Cardiac septum (tissue), 1 donor: Measurements from ENCODE around the gene MGAT5. TPM values are rescaled to one million over a fixed set of nuclear protein-coding genes. Genes with fewer than 3 reads are reported as not detected.
A peak's percentile ranks its signal among the peaks of the same experiment; 100 is the strongest.

ENCODE experiments used
- DNase-seq: peaks from one replicate; pipeline ENCODE4 v3.0.0-alpha.2; 2020; ENCODE audit warnings: low spot score
- intact Hi-C: fragments of 100-400 bp; cut with DNase I; formaldehyde crosslinking; loops from one replicate; pipeline ENCODE4 v1.14.0; 2022
- total RNA-seq: library from RNA; stranded (reverse); fragmentation: NEBNext Ultra II Directional; extraction: Animal tissue kit (Norgen Biotek cat#: 25700); gene quantifications from one replicate; pipeline ENCODE4 v1.2.1, GENCODE V29; 2021
- donor health status: DM: no; HTN: no; CAD: no.

MGAT5 gene
- total RNA-seq, 1 donor from 2014 or later, result 75.3 TPM

DNA sequence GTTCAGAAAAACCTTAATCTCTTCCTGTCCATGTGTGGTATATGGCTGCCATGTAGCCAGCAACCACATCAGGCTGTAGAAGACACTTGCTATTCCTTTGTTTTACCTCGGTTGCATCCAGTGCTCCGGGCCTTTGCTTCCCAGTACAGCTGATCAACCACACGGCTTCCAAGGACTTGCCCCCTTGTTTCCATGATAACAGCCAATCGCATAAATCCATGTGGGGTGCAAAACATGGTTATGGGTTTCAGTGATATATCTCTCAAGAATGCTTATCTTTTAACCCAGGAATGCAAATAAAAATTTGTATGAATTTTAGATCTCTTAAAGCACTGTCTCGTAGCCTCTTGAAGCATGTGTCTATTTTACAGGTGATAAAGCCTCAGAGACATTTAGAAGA is 118.3 kb downstream of the MGAT5 start:
- no peak for DNase-seq
- intact Hi-C loops, result loop anchor here (10.0 kb wide), 1 partner anchor 83 kb away; no protein-coding TSS in a partner anchor

DNA sequence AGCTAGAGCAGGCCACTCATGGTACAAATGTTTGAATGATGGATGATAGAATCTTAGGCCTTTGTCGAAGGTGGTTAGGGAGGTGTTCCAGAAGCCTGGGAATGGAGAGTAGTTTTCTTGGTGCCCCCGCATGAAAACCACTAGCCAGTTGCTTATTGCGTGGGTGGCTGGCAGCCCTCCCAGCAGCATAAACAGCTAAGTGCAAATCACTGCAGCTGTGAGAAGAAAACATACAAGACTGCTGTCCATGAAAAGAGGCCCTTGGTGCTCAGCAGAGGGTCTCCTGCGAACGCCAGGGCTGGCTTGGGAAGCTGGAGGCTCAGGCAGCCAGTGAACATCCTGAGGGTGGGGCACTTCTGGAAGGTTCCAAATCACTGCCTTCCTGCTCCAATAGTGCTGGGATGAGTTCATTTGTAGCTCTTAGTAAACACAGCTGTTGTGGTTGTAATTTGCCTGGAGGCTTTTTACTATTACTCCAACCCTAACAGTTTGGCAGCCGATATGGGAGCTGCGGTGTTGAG is 118.8 kb downstream of the MGAT5 start:
- intact Hi-C loops, result loop anchor here (10.0 kb wide), 1 partner anchor 82 kb away; no protein-coding TSS in a partner anchor
- no peak for DNase-seq

DNA sequence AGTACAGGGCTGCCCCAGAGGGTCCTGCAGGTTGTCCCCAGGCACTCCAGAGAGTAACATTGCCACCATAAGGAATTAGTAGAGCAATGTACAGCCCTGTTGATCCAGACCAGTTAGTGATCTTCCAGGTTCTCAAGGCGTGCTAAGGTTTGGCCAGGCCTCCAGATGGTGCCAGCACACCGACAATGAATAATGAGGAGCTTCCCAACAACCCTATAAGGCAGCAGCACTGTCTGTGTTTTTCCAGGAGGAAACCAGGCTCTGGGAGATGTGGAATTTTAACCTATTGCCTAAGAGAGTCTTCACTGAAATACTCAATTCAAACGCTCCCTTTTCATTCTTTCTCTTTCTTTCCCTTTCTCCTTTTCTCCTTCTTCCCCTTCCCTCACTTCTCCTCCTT is 122.1 kb downstream of the MGAT5 start:
- DNase-seq, result no peak
- intact Hi-C loops, result loop anchor here (5.0 to 10.0 kb wide), 2 partner anchors 36 to 79 kb away; no protein-coding TSS in a partner anchor

DNA sequence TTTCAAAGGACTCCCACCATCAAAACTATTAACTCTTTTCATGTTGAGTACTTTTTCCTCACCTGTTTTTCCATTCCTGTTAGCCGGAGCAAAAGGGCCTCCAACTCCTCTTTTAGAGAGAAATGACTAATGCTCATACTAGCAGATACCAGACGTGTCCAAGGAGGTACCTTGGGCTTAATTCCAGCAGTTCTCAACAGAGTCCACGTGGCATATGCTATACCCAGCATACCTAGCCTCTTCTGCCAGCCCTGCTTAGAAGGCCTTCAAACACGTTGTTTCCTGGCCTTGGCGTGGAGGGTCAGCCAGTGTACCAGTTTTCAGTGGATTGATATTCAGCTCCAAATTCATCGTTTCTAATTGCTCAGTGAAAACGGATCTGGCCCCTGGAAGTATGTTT is 123.9 kb downstream of the MGAT5 start:
- no peak for DNase-seq
- intact Hi-C loops, result loop anchor here (2.0 to 10.0 kb wide), 3 partner anchors 23 to 77 kb away; no protein-coding TSS in a partner anchor

DNA sequence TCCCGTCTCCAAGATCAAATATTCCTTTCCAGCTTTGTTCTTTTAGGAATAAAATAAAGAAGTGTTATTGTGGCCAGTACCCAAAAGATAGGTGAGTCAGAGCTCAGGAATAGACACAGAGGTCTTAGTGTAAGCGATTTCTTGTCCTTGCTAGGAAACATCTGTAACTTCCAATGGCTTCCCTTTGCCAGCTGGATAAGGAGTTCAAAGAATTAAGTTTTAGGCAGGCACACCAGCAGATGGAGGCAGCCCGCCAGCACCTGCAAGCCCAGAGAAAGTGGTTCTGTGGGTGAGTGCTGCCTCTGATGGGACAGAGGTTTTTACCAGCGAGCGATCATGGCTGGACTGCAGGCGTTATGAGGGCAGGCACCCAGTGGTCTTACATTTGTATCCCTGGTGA is 125.4 kb downstream of the MGAT5 start:
- intact Hi-C loops, result loop anchor here (2.0 to 10.0 kb wide), 3 partner anchors 22 to 76 kb away; no protein-coding TSS in a partner anchor
- DNase-seq, result no peak

DNA sequence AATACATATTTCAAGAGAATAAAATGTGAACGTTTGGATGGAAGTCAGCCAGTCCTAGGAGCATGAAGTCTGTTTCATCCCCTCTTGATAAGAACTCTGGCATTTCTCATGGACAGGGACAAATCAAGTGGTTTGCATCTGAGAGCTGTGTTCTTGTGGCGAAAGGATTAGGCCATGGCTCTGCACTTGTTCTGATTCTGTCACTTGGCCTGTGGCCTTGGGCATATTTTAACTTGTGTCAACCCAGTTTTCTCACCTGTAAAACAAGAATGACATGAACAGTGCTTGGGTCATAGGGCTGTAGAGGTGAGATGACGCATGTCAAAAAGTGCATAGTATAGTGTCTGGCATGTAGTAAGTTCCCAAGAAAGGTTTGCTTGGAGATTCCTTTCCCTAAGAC is 125.8 kb downstream of the MGAT5 start:
- no peak for DNase-seq
- intact Hi-C loops, result loop anchor here (2.0 to 10.0 kb wide), 3 partner anchors 21 to 75 kb away; no protein-coding TSS in a partner anchor

DNA sequence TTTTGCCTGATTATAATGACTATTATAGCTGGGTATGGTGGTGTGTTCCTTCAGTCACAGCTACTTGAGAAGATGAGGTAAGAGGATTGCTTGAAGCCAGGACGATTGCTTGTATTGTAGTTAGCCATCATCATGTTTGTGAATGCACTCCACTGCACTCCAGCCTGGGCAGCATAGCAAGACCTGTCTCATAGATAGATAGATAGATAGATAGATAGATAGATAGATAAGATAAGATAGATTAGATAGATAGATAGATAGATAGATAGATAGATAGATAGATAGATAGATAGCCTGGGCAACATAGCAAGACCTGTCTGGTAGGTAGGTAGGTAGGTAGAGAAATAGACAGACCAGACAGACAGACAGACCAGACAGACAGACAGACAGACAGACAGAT is 127.3 kb downstream of the MGAT5 start:
- no peak for DNase-seq
- intact Hi-C loops, result no loop called here

DNA sequence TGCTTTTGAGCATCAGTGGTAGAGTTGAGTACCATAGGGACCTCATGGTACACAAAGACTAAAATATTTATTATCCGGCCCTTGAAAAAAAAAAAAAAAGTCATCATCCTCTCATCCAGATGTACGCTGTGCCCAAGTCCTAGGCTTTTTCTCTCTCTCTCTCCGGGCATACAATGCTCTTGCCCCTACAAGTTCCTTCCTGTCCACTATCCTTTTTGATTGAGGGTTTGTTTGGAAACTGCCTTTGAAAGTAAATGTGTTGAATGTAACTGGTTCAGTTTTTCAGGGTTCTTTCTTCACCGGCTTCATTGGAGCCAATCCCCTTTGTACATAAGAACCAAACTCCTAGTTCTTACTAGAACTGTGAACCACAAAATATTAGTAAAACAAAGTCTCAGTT is 130.3 kb downstream of the MGAT5 start:
- intact Hi-C loops, result no loop called here
- no peak for DNase-seq

DNA sequence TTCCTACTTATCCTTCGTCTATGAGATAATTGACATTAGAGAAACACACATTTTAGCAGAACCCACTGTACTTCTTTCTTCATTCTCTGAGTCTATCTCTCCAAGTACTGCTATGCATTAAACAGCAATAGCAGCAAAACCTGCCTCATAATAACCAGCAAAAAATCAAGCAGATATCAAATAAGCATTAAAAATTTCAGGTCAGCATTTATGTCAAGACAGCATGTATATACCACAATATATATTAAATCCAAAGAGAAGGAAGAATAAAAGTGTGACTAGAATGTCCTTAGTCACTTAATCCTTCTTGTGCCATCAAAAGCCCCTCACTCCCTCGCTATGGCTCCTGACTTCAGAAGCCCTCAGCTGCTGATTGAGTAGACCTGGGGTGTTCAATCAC is 131.3 kb downstream of the MGAT5 start:
- no peak for DNase-seq
- intact Hi-C loops, result no loop called here

DNA sequence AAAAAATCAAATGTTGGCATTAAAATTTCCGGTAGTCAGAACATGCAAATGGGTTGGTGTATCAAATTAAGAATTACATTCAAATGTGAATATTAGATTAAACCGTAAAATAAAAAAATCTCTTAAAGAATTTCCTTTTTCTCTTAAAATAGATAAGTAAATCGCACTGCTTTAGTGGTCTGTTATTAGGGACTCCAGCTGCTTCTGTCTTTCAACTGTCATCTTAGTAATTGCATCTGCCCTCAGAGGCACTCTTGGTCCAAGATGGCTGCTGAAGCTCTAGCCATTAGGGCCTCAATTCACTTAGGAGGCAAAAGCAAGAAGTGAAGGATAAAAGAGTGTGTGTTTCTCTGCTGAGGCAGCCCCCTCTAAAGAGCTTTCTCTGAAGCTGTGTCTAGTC is 132.4 kb downstream of the MGAT5 start:
- no peak for DNase-seq
- intact Hi-C loops, result no loop called here

DNA sequence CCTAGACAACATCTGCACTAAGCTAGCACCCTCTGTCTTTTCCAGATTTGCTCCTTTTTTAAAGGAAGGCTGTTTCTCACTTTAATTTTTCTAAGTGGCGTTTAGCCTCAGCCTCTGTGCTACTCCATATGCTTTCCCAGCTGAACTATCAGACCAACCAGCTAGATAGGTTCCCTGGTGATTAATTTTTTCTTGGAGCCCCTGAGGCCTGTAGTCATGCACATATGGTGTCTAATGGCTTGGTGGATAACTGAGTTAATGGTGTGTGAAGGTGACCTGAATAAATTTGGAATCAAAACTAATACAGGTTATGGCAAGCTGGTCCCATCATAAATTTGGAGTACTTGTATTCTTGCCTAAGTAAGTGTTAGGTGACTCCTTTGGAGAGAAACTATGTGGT is 135.5 kb downstream of the MGAT5 start:
- intact Hi-C loops, result no loop called here
- no peak for DNase-seq

DNA sequence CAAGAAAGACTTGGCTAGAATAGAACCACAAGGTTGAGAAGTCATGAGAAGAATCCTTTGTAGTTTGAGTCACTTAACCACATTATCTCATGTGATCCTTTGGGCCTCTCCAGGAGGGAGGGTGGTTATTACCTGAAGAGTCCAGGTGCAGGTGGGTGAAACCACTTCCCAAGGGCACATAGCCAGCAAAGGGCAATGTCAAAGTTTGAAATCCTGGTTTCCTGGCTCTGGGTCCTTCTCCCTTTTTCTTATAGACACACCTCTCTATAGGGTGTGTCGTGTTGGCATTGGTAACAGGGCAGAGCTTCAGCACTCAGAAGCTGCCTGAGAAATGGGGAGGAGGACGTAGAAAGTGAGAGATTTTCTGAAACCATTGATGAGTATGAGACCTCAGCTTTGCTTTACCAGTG is 137.9 kb downstream of the MGAT5 start:
- intact Hi-C loops, result no loop called here
- no peak for DNase-seq

DNA sequence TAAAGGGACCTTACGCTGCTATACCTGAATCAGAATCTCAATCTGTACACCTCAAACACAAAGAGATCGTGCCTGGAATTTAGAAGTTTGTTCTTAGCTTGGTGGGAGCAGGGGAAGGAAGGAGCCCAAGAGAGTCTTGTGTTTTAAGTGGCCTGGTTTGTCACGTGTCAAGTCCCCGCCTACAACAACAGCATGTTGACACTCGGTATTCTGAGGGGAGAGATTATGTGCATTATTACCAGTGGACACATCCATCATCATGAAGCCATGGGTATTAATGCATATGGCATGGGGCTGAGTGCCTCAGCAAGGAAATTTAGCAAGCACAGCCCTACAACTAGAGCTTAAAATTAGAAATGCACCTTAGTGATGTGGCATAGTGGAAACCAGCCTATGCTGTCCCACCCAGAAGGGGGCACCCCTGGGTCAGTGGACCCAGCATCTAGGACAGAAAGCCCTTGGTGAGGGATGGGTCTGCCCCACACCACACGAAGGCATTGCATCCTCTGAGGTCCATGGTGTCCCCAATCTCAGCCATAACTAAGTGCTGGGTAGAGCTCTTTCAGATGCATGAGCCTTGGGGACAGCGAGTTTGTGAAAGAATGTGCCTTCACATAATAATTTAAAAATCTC is 138.7 kb downstream of the MGAT5 start:
- intact Hi-C loops, result no loop called here
- no peak for DNase-seq

DNA sequence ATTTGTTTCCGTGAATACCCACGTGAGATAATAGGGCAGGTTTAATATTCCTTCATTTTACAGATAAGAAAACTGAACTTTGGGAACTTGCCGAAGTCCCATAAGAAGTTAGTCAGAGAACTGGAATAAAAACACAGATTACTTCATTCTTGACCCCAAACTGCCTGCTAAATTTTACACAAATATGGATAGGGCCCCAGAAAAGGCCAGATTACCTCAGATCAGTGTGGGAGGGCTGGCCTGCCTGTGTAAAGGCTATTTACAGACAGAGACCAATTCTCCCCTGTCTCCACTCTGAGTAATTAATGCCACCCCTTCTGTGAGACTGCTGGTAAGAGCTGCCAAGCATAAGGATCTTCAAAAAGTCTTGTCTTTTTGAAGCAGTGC is 139.2 kb downstream of the MGAT5 start:
- intact Hi-C loops, result no loop called here
- no peak for DNase-seq

DNA sequence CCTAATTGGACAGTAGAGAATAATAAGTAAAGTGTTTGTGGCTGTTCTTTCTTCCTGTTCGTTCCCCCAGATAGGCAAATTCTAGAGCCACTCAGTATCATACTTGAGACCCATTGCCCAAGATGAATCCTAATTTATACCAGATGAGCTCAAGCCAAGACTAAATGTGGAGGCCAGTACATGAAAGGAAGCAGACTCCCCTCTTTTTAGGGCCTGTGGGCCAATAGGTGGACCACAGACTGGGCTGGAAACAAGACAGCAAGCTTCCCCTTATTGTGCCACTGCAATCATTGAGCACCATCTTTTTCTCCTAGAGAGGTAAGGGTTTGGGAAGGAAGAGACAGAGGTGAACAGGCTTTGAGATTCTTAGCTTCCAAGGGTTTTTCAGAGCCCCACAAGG is 141.9 kb downstream of the MGAT5 start:
- intact Hi-C loops, result no loop called here

DNA sequence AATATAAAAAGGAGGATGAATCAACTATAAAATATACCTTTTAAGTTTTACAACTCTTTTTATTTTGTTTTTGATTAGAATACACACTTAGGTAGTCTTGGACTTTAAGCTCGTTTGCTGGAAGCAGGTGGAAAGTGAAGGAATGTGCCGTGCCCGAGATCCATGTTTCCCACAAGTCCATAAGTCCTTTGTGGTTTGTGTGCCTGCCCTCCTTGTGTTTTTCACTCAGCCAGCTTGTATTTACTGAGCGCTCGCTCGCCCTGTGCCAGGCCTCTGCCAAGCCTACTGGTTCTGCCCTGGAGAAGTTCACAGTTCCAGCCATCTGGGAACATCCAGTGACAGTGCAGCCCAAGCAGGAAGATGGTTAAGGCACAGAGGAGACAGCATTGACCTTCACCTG is 142.6 kb downstream of the MGAT5 start:
- no peak for DNase-seq
- intact Hi-C loops, result no loop called here

More for the DNA sequence above, 141.9 kb downstream of the MGAT5 start:
- DNase-seq, result no peak

DNA sequence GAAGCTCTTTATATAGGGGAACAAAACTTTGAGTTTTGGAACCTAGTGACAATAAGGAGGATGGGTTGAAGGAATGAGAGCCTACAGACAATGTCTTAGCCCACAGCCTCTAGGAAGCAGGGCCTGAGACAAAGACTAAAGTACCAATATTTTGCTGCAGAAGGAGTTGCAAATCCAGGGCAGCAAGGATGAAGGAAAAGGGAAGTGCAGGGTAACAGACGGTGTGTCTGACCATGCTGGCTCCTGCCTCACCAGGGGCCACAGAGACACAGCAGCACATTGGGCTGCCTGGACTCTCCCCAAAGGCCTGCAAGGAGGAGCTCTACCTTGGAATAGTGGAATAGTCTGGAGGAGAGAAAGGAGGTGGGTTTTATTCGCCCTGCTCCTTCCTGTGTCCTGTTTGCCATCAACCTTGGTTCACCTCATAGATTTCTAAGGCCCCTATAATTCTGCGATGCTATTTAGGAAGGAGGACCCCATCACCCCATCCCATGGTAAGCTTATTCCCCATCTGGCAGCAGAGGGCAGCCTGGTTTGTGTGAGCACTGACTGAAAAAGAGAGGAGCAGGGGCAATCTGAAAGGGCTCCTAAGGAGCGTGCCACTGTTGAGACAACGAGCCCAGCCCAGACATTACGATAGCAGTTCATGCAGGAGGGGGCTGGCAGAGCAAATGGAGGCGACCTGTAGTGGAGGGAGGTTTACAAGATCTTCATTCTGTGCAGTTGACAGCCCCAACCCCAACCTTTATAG is 143.4 kb downstream of the MGAT5 start:
- no peak for DNase-seq
- intact Hi-C loops, result no loop called here

DNA sequence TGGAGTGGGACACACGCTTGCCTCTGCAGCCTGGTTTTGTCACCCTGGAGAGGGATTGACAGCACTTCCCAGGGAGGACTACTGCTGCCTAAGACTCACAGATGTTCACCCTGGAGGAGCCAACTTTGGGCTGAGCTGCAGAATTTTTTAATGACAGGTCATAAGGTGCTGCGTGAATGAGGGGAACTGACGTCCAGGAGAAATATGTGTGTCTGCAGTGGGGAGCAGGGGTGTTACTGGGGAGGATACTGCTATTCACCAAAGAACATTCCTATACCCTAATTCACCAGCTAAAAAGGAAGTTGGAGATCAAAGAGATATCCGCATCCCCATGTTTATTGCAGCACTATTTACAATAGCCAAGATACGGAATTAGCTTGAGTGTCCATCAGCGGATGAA is 144.4 kb downstream of the MGAT5 start:
- intact Hi-C loops, result no loop called here
- DNase-seq, result no peak

DNA sequence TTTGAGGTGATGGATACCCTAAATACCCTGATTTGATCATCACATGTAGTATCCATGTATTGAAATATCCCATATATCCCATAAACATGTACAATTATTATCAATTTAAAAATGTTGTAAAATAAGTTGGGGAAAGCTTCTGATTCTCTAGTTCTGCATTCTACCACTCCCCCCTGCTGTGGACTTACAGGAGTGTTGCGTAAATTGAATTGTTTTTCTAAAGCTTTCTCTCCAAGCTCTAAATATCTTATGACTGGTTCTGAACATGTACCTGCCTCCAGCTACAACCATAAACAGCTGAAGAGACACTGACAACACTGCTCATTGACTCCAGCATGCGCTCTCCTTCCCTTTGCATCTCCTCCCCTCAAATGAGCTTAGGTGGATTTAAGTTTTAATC is 145.2 kb downstream of the MGAT5 start:
- intact Hi-C loops, result no loop called here
- DNase-seq, result no peak

DNA sequence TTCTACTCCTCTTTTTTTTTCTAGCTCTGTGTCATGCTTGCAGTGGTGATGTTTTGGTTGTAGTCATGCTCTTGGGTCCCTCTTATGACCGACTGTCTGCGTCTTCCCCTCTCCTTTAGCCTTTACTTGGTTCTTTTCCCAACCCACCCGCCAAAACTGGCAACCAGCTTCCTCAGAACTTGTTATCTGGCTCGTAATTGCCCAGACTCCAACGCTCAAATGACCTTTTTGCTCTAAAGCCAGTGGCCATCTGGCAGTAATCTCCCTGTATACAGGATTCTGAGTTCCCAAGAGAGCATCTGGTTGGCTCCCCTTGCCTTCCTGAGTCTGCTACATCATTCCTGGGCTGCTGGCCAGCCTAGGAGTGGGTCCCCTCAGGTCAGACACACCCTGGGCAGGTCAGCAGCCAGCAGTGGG is 147.2 kb downstream of the MGAT5 start:
- peak; percentile 80 for DNase-seq
- intact Hi-C loops, result loop anchor here (2.0 to 10.0 kb wide), 5 partner anchors 22 to 416 kb away; no protein-coding TSS in a partner anchor

DNA sequence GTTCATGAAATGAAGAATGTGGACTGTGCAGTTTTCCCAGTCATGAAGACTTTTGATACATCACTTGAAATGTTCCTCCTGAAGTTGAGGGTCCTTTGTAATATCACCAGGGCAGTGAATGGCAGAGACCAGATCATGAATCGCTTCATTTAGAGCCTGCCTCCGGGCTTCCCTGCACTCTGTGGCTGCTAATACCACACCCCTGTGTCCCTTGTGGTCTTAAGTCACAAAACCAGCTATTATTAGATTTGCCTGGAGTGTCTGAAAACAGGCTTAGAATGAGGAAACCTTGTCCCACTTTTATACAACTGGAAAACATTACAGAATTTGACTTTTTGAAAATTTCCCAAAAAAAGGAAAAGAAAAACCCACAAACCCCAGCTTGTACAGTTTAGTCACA is 147.9 kb downstream of the MGAT5 start:
- intact Hi-C loops, result loop anchor here (2.0 to 10.0 kb wide), 5 partner anchors 23 to 417 kb away; no protein-coding TSS in a partner anchor
- no peak for DNase-seq
